Esophagus muscularis mucosa (tissue), 3 donors: ENCODE results near the gene KNSTRN.

Experiments used
- POLR2A ChIP-seq: fragments of 450-650 bp; IDR thresholded peaks from one replicate; pipeline ENCODE4 v1.6.1; 2017; ENCODE audit warnings: antibody characterized with exemption, moderate library complexity, mild to moderate bottlenecking, low read depth
- TF ChIP-seq, protein P1 (sequence below), 3 experiments: fragments of 200-600 bp in 2 of 3; fragments of 450-650 bp in 1 of 3; sonication (generic) in 2 of 3; IDR thresholded peaks; one replicate each; pipeline ENCODE4 v1.5.1; 2017 to 2019; ENCODE audit warnings: antibody characterized with exemption in 3 of 3, mild to moderate bottlenecking in 2 of 3, moderate library complexity in 1 of 3

DNA sequence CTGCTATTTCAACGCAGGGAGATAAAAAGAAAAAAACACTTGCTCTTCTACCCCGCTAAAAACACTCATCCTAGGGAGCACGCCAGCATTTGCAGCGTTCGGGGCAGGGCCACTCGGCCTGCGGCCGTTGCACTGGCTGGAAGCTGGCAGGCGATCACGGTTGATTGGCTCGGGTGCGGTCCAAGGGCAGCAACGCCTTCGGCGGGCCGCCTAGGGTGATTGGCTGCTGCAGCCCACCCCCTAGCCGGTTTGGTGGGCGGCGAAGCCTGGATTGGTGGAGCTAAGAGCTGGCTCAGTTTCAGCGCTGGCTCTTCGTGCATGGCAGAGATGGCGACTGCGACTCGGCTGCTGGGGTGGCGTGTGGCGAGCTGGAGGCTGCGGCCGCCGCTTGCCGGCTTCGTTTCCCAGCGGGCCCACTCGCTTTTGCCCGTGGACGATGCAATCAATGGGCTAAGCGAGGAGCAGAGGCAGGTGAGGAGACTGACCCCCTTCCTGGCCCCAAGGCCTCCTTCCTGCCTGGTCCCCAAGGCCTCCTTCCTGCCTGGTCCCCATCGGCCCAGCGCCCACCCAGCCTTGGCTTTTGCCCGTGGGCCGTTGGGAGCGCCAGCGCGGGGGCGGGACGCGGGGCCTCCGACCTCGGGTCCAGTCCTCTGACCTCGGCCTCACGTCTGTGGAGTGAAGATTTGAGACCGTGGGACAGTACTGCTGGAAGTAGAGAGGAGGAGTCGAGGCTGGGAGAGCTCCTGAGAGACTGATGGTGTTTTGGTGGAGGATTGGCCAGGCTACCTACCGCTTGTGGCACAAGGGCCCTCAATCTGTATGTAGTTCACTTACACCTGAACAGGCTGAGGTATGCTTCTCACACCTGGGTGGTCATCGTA, 23.2 kb downstream of the KNSTRN start, which contains the start of gene IVD:
- TF ChIP-seq, protein P1, sequence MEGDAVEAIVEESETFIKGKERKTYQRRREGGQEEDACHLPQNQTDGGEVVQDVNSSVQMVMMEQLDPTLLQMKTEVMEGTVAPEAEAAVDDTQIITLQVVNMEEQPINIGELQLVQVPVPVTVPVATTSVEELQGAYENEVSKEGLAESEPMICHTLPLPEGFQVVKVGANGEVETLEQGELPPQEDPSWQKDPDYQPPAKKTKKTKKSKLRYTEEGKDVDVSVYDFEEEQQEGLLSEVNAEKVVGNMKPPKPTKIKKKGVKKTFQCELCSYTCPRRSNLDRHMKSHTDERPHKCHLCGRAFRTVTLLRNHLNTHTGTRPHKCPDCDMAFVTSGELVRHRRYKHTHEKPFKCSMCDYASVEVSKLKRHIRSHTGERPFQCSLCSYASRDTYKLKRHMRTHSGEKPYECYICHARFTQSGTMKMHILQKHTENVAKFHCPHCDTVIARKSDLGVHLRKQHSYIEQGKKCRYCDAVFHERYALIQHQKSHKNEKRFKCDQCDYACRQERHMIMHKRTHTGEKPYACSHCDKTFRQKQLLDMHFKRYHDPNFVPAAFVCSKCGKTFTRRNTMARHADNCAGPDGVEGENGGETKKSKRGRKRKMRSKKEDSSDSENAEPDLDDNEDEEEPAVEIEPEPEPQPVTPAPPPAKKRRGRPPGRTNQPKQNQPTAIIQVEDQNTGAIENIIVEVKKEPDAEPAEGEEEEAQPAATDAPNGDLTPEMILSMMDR (IDR thresholded peaks at IDR 0.05), result no peak
- TF ChIP-seq POLR2A, result no peak
